Vagina (tissue), 2 donors: ENCODE results near the gene PDPR. TPM values are rescaled to one million over a fixed set of nuclear protein-coding genes. Genes with fewer than 3 reads are reported as not detected.
"Not testable (repeated sequence)": the region's sequence is repeated elsewhere in the genome, so short reads cannot be mapped to it uniquely, and the experiment has no call there.

Source experiments
- DNase-seq, 2 donors: peaks; one replicate each; pipeline ENCODE4 v3.0.0-alpha.2; 2017; ENCODE audit errors: extremely low spot score in 2 of 2
- H3K27ac ChIP-seq: fragments of 200-600 bp; sonication (generic); one replicate; pipeline ENCODE4 v1.5.1; 2019
- H3K27me3 ChIP-seq: fragments of 200-600 bp; sonication (generic); one replicate; pipeline ENCODE4 v1.5.1; 2019
- H3K36me3 ChIP-seq, 2 donors: fragments of 200-600 bp; sonication (generic); one replicate each; pipeline ENCODE4 v1.5.1; 2017 to 2019
- H3K4me1 ChIP-seq: fragments of 200-600 bp; sonication (generic); one replicate; pipeline ENCODE4 v1.5.1; 2019
- H3K4me3 ChIP-seq, 2 donors: fragments of 200-600 bp; sonication (generic); 1 replicate in 1 of 2; 2 replicates in 1 of 2; pipeline ENCODE4 v1.5.1; 2016 to 2019
- H3K9me3 ChIP-seq: fragments of 200-600 bp; sonication (generic); one replicate; pipeline ENCODE4 v1.5.1; 2019
- POLR2A ChIP-seq, 2 donors: fragments of 450-650 bp; IDR thresholded peaks; one replicate each; pipeline ENCODE4 v1.6.1; 2017; ENCODE audit warnings: antibody characterized with exemption in 2 of 2, mild to moderate bottlenecking in 2 of 2, moderate library complexity in 2 of 2
- POLR2AphosphoS5 ChIP-seq, 2 donors: sonication (generic); formaldehyde crosslinking; IDR thresholded peaks; one replicate each; pipeline ENCODE4 v1.9.0; 2017; ENCODE audit warnings: antibody characterized with exemption in 2 of 2, mild to moderate bottlenecking in 2 of 2, low read depth in 1 of 2; ENCODE audit not compliant: insufficient read depth in 1 of 2
- intact Hi-C: fragments of 100-400 bp; cut with DNase I; formaldehyde crosslinking; loops from one replicate; pipeline ENCODE4 v1.15.1; 2023
- total RNA-seq: library from RNA; depleted of rRNA; stranded (reverse); fragments of >200 nt; gene quantifications from one replicate; pipeline ENCODE4 v1.2.3, GENCODE V29; 2016
- TF ChIP-seq, protein P1 (sequence below), 3 experiments: fragments of 450-650 bp in 2 of 3; fragments of 200-600 bp in 1 of 3; sonication (generic) in 1 of 3; IDR thresholded peaks; one replicate each; pipeline ENCODE4 v1.5.1; 2017 to 2019; ENCODE audit warnings: antibody characterized with exemption in 3 of 3, mild to moderate bottlenecking in 2 of 3, moderate library complexity in 2 of 3

Gene PDPR
- total RNA-seq, 1 donor from 2014 or later: 20.4 TPM

DNA sequence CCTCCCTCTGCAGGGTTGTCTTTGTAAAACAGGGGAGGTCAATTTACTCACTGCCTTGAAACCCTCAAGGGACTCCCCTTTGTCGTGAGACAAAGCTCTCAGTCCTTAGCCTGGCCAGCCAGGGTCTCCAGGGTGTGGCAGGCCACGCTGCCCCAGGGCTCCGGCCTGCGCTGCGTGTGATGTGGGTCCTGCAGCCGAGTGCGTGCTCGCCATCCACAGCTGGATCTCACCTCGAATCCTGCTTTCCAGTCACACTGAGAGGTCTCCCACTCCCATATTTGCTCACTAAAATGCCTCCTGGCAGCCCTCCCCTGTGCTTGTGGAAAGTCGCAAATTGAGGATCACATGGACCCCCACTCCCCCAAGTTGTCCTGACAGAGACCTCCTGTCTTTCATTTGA lies 49.5 kb downstream of the PDPR start:
- intact Hi-C loops: no loop called here
- no peak overlapping the region for H3K27ac ChIP-seq
- no peaks in the 10 kb centered on the region for H3K27me3 ChIP-seq
- no peaks in the 10 kb centered on the region for H3K9me3 ChIP-seq
- DNase-seq: peak in 1 of 2 donors; percentile 69
- H3K36me3 ChIP-seq: peaks cover 0 to 24% of the 10 kb centered on the region in 2 donors
- H3K4me1 ChIP-seq: no peaks in the 10 kb centered on the region
- TF ChIP-seq POLR2A (IDR thresholded peaks at IDR 0.05) (no peak), POLR2AphosphoS5 (IDR thresholded peaks at IDR 0.05; ENCODE audit: insufficient read depth in 1 of 2, low read depth in 1 of 2) (no peak)
- TF ChIP-seq, protein P1, sequence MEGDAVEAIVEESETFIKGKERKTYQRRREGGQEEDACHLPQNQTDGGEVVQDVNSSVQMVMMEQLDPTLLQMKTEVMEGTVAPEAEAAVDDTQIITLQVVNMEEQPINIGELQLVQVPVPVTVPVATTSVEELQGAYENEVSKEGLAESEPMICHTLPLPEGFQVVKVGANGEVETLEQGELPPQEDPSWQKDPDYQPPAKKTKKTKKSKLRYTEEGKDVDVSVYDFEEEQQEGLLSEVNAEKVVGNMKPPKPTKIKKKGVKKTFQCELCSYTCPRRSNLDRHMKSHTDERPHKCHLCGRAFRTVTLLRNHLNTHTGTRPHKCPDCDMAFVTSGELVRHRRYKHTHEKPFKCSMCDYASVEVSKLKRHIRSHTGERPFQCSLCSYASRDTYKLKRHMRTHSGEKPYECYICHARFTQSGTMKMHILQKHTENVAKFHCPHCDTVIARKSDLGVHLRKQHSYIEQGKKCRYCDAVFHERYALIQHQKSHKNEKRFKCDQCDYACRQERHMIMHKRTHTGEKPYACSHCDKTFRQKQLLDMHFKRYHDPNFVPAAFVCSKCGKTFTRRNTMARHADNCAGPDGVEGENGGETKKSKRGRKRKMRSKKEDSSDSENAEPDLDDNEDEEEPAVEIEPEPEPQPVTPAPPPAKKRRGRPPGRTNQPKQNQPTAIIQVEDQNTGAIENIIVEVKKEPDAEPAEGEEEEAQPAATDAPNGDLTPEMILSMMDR (IDR thresholded peaks at IDR 0.05): no peak
- H3K4me3 ChIP-seq: no peak overlapping the region

DNA sequence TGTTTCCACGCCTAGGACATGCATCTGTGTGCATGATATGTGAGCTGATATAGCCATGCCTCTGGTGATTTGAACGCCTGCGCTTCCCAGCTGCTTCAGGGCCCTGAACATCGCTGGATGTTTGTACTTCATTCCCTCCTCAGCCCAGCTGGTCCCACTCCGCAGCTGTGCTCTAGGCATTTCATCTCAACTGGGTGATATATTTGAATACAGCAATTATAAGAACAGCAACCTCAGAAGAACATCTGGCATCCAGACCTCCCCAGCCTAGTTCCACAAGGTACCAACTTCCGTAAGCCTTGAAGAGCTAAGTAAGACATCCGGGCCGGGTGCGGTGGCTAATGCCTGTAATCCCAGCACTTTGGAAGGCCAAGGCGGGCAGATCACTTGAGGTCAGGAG lies 52.6 kb downstream of the PDPR start:
- H3K27ac ChIP-seq, H3K4me1 ChIP-seq, DNase-seq, H3K27me3 ChIP-seq, H3K36me3 ChIP-seq, intact Hi-C loops, H3K9me3 ChIP-seq, H3K4me3 ChIP-seq: not testable (repeated sequence)

DNA sequence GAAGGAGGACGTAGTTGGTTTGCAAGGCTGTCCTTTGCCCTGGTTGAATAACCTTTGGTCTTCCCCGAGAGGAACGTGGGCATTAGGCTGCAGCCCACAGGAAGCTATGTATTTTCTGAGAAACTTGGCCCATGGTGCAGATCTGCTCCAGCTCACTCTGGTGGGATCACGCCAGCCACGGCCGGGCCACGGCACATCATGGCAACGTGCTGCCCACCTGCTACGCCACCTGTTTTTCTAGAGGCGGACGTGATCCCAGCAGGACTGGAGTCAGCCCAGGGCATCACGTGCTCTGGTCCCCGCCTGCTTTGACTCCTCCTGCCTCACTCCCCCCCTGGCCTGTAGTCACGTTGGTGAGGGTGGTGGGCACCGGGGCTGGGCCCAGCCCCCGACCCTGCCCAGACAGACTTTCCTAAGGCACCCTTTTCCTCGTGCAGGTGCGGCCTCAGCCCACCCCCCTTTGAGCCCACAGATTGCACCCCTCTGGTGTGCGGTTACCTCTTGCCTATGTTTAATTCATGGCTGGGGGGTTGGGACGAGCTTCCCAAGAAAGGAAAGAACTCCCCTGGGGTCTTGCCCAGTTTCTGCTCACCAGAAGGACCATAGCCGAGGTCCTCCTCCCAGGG lies 59.2 kb downstream of the PDPR start, which contains the start of gene CLEC18C:
Gene CLEC18C, plus strand, starts transcription at position 576 of the 626 bp plus-strand sequence. CDS start 492 bp downstream, outside the sequence.
- intact Hi-C loops, H3K9me3 ChIP-seq, H3K27me3 ChIP-seq, H3K36me3 ChIP-seq, DNase-seq, H3K4me3 ChIP-seq, H3K4me1 ChIP-seq, H3K27ac ChIP-seq: not testable (repeated sequence)

DNA sequence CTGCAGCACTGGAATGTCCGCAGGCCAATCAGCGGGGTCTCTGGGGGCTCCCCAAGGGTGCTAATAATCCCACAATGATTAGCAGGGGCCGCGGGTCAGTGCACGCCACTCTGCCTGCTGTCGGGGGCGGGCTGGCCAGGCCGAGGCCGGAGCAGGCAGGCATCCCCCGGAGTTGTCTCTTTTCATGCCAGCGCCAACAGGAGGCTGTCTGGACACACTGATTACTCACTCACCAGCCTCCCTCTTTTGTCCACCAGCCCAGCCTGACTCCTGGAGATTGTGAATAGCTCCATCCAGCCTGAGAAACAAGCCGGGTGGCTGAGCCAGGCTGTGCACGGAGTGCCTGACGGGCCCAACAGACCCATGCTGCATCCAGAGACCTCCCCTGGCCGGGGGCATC lies 59.8 kb downstream of the PDPR start:
- intact Hi-C loops, H3K27ac ChIP-seq, DNase-seq, H3K9me3 ChIP-seq, H3K27me3 ChIP-seq, H3K36me3 ChIP-seq, H3K4me3 ChIP-seq, H3K4me1 ChIP-seq: not testable (repeated sequence)

DNA sequence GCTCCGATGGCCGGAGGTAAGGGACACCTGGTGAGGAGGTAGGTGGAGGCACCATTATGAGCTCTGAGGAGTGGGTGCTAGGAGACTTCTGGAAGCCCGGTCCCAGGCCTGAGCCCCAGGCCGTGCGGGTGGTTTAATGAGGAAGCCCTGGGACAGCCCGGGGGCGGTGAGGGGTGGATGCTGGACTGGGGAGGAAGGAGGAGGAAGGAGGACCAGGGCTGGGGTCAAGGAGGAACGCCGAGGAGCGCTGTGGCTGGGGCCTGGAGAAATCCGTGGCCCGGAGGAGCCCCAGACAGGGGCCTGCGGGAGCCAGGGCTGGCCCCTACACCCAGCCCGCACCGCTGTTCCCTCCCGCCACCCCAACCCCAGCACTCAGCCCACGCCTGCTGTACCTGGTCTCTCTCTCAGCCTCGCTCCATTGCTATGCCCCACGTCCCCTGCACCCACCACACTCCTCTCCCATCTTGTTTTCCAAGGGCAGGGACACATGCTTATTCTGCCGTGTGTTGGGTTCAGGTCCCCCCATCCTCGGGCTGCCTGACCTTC lies 60.3 kb downstream of the PDPR start:
- H3K36me3 ChIP-seq, H3K9me3 ChIP-seq, intact Hi-C loops, H3K4me1 ChIP-seq, H3K4me3 ChIP-seq, DNase-seq, H3K27me3 ChIP-seq, H3K27ac ChIP-seq: not testable (repeated sequence)

DNA sequence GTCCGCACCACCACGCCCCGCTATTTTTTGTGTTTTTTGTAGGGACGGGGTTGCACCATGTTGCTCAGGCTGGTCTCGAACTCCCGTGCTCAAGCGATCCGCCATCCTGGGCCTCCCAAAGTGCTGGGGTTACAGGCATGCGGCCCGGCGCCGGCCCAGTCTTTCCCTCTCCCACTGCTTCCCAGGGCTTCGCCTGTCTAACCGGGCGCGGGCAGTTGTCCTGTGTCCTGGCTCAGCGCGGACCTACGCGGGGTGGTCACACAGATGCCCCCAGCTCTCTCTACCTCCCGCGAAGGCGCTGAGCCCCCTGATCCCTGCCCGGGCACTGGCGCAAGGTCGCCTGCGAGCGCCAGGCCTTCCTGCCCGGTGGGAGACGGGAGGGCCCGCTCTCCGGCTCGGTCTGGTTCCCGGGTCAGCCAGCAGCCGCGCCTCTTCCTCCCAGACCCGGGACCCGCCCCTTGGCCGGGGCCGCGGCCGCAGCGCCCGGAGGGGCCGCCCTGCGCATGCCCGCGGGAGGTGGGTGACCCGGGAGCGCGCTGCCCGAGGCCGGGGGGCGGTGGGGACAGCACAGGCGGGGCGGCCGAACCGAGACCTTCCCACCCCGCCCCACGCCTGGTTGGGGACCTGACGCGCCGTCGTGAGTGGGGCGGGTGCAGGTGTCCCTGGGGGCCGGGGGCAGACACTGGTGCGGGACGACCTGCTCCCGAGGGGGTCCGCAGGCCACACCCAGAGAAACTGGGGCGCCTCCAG lies 73.9 kb downstream of the PDPR start:
- H3K4me3 ChIP-seq: peak overlapping the region; percentile 34 to 38
- H3K27me3 ChIP-seq, H3K4me1 ChIP-seq, intact Hi-C loops, H3K36me3 ChIP-seq, DNase-seq, H3K9me3 ChIP-seq: not testable (repeated sequence)
- peak overlapping the region; percentile 66 for H3K27ac ChIP-seq

DNA sequence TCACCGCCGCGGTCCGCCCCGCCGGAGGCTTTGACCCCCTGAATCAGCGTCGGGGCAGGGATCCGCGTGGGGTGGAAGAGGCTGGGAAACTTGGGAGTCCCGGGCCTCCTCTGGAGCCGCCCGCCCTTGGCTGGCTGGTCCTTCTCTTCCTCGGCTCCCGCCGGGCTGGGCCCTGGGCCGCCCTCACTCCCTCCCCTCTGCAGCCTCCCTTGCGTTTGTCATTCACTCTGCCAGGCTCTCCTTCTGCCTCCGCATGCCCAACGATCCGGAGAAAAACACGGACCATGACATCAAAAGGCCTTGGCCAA lies 74.4 kb downstream of the PDPR start:
- intact Hi-C loops, DNase-seq: not testable (repeated sequence)

DNA sequence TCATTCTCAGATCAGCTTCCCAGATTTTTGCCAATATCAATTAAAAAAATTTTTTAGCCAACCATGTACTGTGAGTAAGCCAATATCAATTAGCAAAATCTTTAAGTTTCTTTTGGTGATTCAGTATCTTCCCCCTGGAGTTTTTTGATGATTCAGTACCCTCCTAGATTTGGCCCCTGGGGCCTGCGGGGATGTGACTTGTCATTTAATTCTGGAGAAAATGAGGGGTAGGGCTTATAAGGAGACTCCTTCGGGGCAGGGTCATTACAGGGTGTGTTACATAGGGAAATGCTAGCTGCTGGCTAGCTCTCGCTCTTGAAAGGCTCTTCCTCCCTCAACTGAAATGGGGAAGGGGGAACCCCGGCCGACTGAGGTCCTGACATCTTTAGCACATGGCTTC lies 76.4 kb downstream of the PDPR start:
- intact Hi-C loops, H3K4me1 ChIP-seq, H3K36me3 ChIP-seq, H3K4me3 ChIP-seq, DNase-seq, H3K27ac ChIP-seq, H3K9me3 ChIP-seq, H3K27me3 ChIP-seq: not testable (repeated sequence)

More for the DNA sequence above, 74.4 kb downstream of the PDPR start:
- H3K27ac ChIP-seq: peak overlapping the region; percentile 66
- not testable (repeated sequence) for H3K36me3 ChIP-seq, H3K27me3 ChIP-seq, H3K4me1 ChIP-seq, H3K9me3 ChIP-seq
- peak overlapping the region; percentile 34 to 38 for H3K4me3 ChIP-seq

DNA sequence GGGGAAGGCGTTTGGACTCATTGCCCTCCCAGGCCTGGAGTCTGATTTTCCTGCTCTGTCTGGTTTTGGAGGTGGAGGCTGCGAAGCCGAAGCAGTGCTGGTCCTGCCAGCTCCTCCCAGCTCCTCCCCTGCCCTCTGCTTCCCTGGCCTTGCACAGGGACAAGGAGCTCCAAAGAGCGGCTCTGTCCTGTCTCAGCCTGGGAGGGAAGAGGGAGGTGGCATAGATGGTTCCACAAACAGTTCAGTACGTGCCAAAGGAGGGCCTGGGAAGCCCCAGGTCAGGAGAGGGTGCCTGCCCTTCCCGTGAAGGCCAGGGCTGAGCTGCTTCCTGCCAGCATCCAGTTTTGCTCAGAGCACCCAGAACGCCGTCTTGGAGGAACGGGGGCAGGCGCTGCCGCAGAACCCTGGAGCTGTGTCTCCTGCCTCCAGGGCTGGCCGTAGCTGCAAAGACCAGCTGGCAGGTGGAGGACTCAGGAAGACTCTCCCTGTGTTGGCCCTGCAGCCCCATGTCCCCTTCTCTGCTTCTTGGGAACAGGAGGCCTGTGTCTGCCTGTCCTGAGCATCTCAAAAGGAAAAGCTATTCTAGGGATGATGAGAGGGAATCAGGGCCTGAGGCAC lies 82.7 kb downstream of the PDPR start:
- DNase-seq, H3K4me3 ChIP-seq, H3K27me3 ChIP-seq, H3K9me3 ChIP-seq, H3K4me1 ChIP-seq, H3K36me3 ChIP-seq, intact Hi-C loops, H3K27ac ChIP-seq: not testable (repeated sequence)

DNA sequence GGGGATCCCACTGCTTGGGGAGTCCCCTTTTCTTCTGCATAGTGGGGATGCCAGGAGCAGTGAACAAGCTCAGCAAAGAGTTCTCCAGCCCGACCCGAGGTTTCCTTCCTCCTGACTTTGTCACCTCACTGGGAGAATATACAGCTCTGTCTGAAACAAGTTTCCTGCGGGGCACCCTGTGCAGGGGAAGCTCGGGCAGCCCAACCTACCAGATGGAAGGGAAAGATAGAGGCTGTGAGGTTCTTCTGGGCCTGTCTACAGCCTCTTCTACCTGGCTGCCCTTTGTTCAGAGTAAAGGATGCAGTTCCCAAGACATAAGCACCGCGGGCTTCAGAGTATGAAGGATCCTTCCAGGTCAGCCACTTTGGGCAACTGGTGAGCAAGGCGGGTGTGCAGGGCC lies 83.5 kb downstream of the PDPR start:
- H3K4me1 ChIP-seq, H3K27ac ChIP-seq, intact Hi-C loops, H3K36me3 ChIP-seq, DNase-seq, H3K4me3 ChIP-seq, H3K27me3 ChIP-seq, H3K9me3 ChIP-seq: not testable (repeated sequence)

DNA sequence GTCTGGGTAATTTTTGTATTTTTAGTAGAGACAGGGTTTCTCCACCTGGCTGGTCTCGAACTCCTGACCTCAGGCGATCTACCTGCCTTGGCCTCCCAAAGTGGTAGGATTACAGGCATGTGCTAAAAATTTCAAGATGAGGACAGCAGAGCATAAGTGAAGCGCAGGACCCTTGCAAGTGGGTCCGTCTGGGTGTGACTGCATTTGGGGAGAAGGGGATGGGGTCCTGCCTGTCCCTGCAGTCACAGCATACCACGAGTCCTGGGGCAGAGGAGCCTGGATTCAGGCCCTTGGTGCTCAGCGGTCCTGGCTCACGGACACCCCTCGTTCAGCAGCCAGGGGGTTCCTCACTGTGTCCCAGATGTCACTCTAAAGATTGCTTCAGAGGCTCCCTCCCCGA lies 84.1 kb downstream of the PDPR start:
- H3K9me3 ChIP-seq, intact Hi-C loops, DNase-seq, H3K27ac ChIP-seq, H3K4me1 ChIP-seq, H3K36me3 ChIP-seq, H3K4me3 ChIP-seq, H3K27me3 ChIP-seq: not testable (repeated sequence)

DNA sequence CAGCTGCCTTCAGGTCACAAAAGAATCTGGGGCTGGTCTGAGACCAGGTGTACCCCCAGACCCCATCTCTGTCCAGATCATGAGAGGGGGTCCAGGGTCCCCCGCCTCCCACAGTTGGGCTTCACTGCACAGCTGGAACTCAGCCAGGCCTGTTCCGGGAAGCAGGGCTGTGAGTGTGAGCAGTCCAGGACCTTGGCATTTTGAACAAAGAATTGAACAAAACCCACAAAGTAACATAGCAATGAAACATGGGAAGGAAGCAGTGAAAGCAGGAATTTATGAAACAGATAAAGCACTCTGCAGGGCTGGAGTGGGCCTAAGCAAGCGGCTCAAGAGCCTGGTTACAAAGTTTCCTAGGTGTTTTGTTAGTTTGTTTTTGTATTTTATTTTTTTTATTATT lies 84.5 kb downstream of the PDPR start:
- H3K9me3 ChIP-seq, H3K27me3 ChIP-seq, H3K4me3 ChIP-seq, DNase-seq, H3K36me3 ChIP-seq, H3K27ac ChIP-seq, intact Hi-C loops, H3K4me1 ChIP-seq: not testable (repeated sequence)
